Stimulated activated CD8-positive, alpha-beta memory T cell treated with anti-CD3 and anti-CD28 coated beads, Interleukin-7, amount 100 ng/mL, for 4 hours (primary cell): ENCODE results near the gene ANKH.

Experiments
- DNase-seq, 2 donors: peaks; one replicate each; pipeline ENCODE4 v3.0.0-alpha.2; 2020; ENCODE audit warnings: low read depth in 2 of 2

ANKH gene

GRCh38 chr5:14760548-14761002 is 111.0 kb downstream of the ANKH start:
- DNase-seq: no peak

GRCh38 chr5:14759744-14760547 is 111.6 kb downstream of the ANKH start:
- no peak for DNase-seq

- no peak for DNase-seq
Observed at GRCh38 chr5:14757850-14758249, 113.7 kb downstream of the ANKH start.

- no peak for DNase-seq
Observed at GRCh38 chr5:14756478-14756877, 115.1 kb downstream of the ANKH start.

- DNase-seq: no peak
Observed at GRCh38 chr5:14753947-14754346, 117.6 kb downstream of the ANKH start.

GRCh38 chr5:14753292-14753691 is 118.3 kb downstream of the ANKH start:
- DNase-seq: no peak

- DNase-seq: no peak
Observed at GRCh38 chr5:14752497-14753071, 119.0 kb downstream of the ANKH start.

- DNase-seq: no peak
Observed at GRCh38 chr5:14750712-14751111, 120.9 kb downstream of the ANKH start.

- DNase-seq: no peak
Observed at GRCh38 chr5:14749579-14750101, 121.9 kb downstream of the ANKH start.

- no peak for DNase-seq
Observed at GRCh38 chr5:14748180-14748900, 123.2 kb downstream of the ANKH start.

- peak; percentile 23 to 32 for DNase-seq
Observed at GRCh38 chr5:14745753-14746152, 125.8 kb downstream of the ANKH start.

- DNase-seq: no peak
Observed at GRCh38 chr5:14745188-14745563, 126.4 kb downstream of the ANKH start.

- no peak for DNase-seq
Observed at GRCh38 chr5:14744296-14745187, 127.0 kb downstream of the ANKH start.

- DNase-seq: no peak
Observed at GRCh38 chr5:14743601-14744295, 127.8 kb downstream of the ANKH start.

GRCh38 chr5:14742498-14742897 is 129.1 kb downstream of the ANKH start:
- DNase-seq: no peak

- DNase-seq: no peak
Observed at GRCh38 chr5:14741801-14742440, 129.7 kb downstream of the ANKH start.

GRCh38 chr5:14741131-14741530 is 130.4 kb downstream of the ANKH start:
- DNase-seq: no peak

- no peak for DNase-seq
Observed at GRCh38 chr5:14739981-14740380, 131.6 kb downstream of the ANKH start.

- DNase-seq: no peak
Observed at GRCh38 chr5:14739538-14739937, 132.0 kb downstream of the ANKH start.

- DNase-seq: no peak
Observed at GRCh38 chr5:14738050-14738449, 133.5 kb downstream of the ANKH start.
